Activated T-helper 1 cell treated with anti-CD3 and anti-CD28 coated beads, Interleukin-2, amount 50 U/mL, for 16 hours (primary cell): Measurements from ENCODE around the gene TMEM8B.
"Not testable (repeated sequence)": the region's sequence is repeated elsewhere in the genome, so short reads cannot be mapped to it uniquely, and the experiment has no call there.

Experiments used
- DNase-seq, 2 donors: peaks; one replicate each; pipeline ENCODE4 v3.0.0-alpha.2; 2020; ENCODE audit warnings: low read depth in 1 of 2, low spot score in 1 of 2

TMEM8B gene

DNA sequence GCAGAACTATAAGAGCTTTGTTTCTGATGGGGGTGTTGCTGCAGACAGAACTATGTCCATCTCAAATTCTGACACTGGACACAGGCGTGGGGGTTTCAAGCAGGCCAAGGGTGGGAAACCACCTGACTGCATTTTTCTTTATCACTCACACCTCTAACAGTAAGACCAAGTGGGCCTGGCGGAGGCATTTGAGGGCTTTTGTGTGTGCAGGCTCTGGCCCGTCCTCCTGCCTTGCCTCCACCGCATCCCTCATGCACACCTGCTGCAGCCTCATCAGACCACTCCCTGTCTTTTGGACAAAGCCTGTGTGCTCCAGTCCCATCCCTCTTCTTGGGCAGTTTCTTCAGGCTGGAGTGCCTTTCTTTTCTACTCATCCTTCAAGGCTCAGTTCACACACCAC is 33.3 kb downstream of the TMEM8B start:
- DNase-seq: no peak

DNA sequence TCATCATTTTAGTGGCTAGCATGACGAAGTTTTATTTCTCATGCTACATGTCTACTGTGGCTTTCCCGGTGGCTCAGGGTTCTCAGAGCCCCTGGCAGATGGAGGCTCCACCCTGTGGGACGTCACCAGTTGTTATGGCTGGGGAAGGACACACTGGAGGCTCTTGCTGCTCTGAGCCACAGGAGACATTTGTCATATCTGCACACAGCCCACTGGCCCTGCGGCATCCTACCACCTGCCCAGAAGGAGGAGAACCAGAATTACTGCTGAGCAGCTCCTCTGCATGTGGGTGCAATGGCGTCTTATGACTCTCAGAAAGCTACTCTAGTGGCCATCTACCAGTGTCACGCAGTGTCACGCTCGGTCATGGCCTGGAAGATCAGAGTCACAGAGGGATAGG is 34.6 kb downstream of the TMEM8B start:
- no peak for DNase-seq

DNA sequence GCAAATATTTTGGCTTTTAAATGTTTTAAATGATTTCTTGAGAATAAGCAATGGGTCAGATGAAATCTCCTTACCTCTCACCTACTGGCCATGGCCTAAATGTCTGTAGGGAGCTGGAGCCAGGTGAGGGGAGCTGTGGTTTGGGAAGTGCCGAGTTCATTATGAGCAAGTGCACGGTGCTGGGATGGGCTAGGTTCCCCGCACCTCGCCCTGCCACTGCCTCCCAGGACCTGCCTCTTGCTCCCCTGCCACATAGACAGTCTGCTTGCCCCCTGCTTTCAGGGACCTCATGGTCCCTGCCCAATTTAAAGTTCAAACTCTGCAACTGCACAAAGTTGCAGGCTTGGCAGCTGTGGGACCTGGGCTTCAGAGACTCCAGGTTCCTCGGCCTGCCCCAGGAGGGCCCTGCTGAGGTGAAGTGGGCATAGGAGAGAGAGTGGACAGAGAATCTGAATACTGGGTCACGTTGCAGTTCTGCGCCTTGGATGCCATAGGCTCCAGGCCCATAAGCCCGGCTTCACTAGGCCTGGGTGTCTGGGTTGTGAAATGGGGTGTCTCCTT is 35.7 kb downstream of the TMEM8B start:
- no peak for DNase-seq

DNA sequence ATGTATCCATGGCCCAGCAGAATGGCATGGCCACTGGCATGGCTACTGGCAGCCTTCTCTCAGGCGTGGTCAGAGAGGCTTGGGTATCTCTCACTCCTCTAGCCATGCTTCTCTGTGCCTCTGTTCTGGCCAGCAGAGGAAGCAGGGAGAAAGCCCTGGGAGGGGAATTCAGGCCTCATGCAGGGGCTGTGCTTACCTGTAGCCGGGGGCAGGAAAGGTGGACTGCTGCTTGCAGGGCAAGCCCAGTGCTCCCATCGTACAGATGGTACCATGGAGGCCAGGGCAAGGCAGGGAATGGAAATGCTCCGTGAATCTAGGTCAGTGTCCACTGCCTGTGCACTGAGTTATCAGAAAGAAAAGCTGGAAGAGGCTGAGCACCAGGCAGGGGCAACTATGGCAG is 38.5 kb downstream of the TMEM8B start:
- DNase-seq: no peak

DNA sequence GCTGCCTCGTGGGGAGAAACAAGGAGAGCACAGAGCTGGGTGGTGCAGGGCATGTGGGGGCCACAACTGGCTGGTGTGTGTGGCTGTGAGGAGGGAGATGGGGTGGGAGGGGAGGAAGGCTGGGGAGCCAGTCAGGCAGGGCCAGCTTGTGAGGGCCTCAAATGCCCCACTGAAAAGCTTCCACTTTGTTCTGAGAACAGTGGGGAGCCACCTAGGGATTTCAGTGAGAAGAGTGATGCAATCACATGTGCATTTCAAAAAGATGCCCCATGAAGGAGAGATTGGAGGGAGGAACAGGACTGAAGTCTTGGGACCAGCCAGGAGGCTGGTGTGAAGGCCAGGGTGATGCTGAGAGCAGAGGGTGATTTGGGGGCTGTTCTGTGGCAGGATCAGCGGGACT is 39.9 kb downstream of the TMEM8B start:
- DNase-seq: no peak

DNA sequence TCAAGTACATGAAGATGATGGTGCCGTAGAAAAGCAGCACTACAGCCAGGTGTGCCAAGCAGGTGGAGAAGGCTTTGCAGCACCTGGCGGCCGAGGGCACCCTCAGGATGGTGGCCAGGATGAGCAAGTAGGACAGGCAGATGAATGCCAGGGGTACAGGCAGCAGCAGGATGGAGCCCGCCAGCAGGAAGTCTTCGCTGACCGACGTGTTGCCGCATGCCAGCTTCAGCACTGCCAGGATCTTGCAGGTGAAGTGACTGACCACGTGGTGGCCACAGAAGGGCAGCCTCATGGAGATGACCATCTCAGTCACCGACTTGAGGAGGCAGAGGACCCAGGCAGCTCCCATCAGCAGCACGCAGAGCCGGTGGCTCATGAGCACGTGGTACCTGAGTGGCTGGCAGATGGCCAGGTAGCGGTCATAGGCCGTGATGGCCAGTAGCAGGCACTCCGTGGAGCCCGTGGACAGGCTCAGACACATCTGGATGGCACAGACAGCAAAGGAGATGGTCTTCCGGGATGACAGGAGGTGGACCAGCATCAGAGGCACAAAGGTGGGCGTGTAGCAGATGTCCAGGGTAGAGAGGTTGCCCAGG is 40.7 kb downstream of the TMEM8B start:
- no peak for DNase-seq

DNA sequence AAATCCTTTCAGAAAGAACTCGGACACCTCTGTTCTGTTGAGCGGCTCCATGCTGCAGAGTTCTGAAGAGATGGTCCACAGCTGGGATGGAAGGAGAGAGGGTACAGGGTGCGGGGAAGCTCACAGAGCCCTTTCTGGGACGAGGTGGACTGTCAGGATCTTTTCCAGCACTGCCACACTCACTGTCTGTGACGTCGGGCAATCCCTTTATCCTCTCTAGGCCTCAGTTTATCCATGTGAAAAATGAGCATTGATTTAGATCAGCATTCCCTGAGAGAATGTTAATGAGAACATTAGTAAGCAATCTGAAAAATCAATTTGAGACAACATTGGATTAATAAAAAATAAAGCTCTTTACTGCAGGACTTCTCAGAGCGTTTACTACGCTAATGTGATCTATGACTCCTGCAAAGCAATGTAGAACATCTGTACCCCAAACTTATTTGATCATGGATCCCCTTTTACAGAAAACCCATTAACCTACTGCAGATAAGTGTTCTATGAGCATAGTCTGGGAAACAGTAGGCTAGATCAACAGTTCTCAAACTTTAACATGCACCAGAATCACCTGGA is 41.4 kb downstream of the TMEM8B start, which contains the start of gene OR13J1:
OR13J1 (minus strand) TSS at position 51 of the 573 bp plus-strand sequence; CDS start at position 51, 0 bp downstream.
- DNase-seq: no peak

DNA sequence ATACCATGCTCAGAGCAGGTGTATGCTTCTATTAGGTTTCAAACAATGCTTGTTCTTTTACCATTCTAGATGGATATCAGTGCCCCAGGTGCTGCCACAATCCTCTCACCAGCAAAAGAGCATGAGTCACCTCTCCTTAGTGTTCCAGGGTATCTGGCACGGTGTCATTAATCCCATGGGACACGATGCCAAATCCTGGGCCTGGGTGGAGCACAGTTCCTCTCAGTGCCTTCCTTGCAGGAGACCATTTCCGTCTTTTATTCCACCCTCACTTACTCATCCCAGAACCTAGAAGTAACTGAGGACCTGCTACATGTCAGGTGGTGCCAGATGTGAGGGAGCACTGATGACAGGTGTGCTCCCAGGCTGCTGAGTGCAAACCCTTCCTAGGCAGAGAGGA is 42.5 kb downstream of the TMEM8B start:
- no peak for DNase-seq

DNA sequence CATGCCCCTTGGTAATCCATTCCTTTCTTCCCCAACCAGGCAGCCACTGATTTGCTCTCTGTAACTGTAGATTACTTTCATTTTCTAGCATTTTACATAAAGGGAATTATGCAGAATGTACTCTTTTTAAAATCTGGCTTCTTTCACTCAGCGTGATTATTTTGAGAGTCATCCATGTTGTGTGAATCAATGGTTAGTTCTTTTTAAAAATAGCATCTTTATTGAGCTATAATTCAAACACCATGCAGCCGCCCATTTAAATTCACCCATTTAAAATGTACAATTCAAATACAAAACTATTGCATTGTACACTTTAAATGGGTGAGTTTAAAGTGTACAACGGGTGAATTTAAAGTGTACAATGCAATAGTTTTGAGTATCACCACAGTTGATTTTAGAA is 43.5 kb downstream of the TMEM8B start:
- no peak for DNase-seq

DNA sequence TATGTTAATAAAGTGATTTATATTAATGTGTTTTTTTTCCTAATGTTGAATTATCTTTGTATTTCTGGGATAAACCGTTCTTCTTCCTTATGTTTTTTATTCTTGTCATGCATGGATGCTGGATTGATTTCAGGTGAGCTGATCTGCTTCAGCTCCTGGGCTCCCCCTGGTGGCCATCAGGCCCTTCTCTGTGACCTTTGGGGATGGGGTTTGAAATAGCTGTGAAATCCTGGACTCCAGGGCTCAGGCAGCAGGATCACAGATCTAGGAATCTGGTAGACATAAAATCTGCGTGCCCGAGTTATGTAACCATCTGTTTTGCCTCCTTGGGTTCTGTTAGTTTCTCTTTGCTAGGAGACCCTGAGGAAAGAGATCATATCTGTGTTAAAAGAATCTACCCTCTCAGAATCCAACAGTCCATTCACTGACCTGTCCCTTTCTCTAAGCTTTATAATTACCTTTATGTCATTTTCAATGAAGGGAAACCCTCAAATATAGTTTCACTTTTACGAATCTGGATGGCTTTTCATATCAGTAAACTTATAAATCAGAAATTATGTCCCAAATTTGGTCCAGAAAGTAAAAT is 53.3 kb downstream of the TMEM8B start:
- DNase-seq: peak; percentile 62 to 69

DNA sequence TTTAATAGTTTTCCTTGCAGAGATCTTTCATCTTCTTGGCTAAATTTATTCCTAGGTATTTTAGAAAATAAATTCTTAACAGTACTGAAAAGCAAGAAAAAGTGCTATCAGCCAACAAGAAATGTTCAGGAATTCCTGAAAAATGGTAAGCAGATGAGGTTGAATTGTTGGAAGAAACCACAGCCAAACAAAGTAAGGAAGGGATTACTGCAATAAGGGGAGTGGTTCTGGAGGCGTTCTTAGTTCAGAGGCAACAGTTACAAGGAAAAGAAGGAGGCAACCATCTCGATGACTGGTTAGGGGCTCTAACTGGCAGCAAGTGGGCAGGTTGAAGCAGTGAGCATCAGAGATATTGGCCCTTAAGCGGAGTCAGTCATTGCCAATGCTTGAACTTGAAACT is 54.0 kb downstream of the TMEM8B start:
- DNase-seq: no peak

DNA sequence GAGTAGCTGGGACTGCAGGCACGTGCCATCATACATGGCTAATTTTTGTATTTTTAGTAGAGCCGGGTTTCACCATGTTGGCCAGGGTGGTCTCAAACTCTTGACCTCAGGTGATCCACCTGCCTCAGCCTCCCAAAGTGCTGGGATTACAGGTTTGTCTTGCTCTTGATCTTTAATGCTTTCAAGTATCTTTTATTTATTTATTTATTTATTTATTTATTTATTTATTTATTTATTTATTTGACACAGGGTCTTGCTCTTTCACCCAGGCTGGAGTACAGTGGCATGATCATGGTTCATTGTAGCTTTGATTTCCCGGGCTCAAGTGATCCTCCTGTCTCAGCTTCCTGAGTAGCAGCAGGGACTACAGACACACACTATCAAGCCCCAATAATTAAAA is 55.9 kb downstream of the TMEM8B start:
- DNase-seq: not testable (repeated sequence)

DNA sequence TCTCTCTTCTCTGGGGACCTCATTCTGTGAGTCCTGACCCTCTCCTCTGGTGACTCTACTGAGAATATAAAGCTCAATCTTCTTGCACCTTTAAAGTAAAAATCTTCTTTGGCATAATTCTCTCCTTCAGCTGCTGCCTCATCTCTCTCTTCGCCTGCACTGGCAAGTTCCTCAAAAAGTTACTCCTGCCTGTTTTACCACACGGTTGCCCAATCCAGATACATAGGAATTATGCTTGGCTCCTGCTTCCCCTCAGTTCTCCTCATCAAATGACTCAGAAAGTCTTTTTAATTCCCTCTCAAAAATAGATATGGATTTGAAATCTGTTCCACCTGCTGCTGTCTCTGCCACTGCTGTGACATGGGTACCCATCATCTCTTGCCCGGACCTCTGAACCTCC is 62.6 kb downstream of the TMEM8B start:
- DNase-seq: no peak

DNA sequence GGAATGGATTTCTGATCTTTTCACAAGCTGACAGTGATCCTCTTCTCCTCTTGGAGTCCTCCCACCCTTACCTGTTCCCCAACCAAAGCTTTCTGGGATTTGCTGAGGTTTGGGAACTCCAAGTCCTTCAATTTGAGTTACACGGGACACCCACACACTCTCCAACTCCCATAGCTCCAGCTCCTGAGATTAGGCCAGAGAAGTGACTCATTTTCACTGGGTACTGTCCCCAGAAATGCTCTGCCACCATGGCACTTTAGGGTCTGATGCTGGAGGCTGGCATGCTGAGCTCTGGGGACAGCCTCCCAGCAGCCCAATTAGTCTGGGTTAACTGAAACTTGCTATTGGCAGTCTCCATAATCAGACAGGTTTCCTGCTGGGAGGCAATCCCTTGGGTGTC is 63.0 kb downstream of the TMEM8B start:
- DNase-seq: no peak

DNA sequence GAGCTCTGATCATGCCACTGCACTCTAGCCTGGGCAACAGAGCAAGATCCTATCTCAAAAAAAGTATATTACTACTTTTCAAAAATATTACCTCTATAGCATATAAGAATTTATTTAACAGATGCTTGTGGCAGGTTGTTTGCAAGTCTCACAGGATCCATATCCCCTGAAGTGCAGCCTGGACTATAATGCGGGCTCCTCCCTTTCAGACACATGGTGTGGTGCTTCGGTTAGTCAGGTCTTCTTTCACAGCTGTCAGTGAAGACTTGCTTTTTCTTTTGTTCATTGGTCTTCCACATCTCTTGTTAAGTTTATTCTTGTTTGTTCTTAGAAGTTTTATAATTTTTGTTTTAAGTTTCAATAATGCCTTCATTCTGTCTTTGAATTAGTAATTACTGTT is 67.5 kb downstream of the TMEM8B start:
- DNase-seq: no peak

DNA sequence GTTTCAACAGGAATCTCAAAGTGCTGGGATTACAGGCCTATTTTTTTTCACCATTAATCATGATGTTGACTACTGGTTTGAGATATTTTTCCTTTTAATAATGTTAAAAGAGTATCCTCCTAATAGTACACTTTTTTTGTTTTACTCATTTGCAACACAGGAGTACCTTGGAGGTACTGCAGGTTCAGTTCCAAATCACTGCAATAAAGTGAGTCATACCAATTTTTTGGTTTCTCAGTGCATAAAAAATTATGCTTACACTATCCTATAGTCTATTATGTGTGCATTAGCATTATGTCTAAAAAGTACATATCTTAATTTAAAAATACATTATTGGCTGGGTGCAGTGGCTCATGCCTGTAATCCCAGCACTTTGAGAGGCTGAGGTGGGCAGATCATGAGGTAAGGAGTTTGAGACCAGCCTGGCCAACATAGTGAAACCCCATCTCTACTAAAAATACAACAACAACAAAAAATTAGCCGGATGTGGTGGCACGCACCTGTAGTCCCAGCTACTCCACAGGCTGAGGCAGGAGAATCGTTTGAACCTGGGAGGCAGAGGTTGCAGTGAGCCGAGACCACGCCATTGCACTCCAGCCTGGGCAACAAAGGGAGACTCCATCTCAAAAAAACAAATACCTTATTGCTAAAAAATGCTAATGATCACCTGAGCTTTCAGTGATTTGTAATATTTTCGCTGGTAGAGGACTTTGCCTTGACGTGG is 68.5 kb downstream of the TMEM8B start:
- not testable (repeated sequence) for DNase-seq

DNA sequence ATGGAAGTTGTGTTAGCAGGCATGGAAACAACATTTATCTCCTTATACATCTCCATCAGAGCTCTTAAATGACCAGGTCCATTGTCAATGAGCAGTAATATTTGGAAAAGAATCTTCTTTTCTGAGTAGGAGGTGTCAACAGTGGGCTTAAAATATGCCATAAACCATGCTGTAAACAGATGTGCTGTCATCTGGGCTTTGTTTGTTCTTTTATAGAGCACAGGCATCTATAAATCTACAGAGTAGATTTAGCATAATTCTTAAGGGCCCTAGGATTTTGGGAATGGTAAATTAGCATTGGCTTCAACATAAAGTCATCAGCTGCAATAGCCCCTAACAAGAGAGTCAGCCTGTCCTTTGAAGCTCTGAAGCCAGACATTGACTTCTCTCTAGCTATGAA is 69.3 kb downstream of the TMEM8B start:
- DNase-seq: no peak

DNA sequence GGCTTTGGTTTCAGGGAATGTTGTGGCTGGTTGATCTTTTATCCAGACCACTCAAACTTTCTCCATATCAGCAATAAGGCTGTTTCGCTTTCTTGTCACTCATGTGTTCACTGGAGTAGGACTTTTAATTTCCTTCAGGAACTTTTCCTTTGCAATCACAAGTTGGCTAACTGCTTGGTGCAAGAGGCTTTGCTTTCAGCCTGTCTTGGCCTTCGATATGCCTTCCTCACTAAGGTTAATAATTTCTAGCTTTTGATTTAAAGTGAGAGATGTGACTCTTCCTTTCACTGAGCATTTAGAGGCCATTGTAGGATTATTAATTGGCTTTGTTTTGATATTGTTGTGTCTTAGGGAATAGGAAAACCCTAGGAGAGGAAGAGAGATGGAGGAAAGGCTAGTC is 70.0 kb downstream of the TMEM8B start:
- no peak for DNase-seq

DNA sequence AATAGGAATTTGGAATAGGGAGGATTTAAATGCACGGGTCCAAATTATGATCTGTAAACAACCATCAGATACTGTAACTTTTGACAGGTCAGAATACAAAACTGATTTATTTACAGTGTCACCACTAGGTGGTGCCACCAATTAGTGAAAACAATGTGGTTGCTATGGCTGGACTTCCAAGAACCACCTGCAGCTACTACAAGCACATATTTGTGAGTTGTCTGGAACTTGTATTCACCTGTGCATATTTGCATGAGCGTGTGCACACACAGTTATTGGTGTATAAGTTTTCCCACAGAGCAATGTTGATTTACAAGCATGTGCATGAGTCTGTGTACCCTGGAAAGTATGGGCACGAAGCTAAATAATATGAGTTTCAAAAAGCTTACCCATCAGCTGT is 74.0 kb downstream of the TMEM8B start:
- DNase-seq: no peak

DNA sequence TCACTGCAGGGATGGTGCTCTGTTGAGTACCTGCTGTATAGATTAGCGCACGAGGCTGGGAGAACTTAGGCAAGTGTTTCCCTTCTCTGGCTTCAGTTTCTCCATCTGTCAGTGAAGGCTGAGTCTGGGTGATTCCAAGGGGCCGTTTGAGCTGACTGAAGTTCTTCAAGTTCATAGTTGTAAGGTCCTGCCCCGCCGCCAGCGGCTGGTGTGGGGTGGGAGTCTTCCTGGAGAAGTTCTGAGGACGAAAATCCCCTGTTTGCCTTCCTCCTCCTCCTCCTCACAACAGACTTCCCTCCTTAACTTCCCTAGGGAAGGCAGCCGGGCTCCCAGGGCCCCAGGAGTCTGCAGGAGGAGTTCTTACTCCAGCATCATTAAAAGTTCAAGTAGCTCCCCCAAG is 75.3 kb downstream of the TMEM8B start:
- DNase-seq: no peak

DNA sequence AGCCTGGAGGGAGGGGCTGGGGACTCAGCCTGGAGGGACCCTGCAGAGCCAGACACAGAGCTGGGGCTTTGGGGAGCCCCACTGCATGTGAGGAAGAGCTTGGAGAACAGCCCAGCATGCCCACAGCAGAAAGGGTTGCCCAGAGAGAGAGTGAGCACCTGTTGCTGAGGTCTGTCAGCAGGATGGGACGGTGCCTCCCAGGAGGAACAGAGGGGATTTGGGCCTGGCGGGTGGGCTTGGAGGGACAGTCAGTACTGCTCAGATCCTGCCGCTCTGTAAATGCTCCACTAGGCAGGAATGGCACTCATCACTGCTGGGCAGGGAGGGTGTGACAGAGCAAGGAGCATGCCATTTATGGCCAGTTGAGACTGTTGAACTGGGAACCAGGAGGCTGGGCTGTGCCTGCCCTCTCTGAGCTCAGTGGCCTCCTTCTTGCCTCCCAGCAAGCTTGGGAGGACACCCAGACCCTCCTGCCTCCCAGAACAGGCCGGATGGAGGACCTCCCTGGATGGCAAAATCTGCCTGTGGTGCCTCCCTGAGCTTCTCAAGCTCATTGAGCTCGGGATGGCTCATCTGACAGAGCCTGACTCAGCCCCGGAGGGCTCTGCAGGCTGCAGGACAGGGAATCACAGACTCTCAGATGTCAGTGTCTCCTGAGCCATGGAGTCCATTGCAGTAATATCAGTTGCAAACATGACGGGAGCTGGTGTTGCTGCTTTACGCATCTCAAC is 76.2 kb downstream of the TMEM8B start:
- DNase-seq: no peak
